KMS-11 (cell line): ENCODE results near the gene KCNAB1.

Experiments used
- H2AFZ ChIP-seq: fragments of 200-600 bp; sonication (generic); 2 replicates; pipeline ENCODE4 v1.6.1; 2016; ENCODE audit warnings: antibody characterized with exemption, mixed run types, low read depth
- H3K27ac ChIP-seq: fragments of 200-600 bp; sonication (generic); 2 replicates; pipeline ENCODE4 v1.6.1; 2016; ENCODE audit warnings: mild to moderate bottlenecking, mixed run types
- H3K27me3 ChIP-seq: fragments of 200-600 bp; sonication (generic); 2 replicates; pipeline ENCODE4 v1.6.1; 2017; ENCODE audit warnings: mild to moderate bottlenecking, low read depth, mixed run types, moderate library complexity; ENCODE audit not compliant: insufficient read depth
- H3K36me3 ChIP-seq: fragments of 200-600 bp; sonication (generic); 2 replicates; pipeline ENCODE4 v1.6.1; 2017; ENCODE audit warnings: mild to moderate bottlenecking, mixed run types; ENCODE audit not compliant: insufficient read depth
- H3K4me1 ChIP-seq: fragments of 200-600 bp; sonication (generic); 2 replicates; pipeline ENCODE4 v1.6.1; 2016; ENCODE audit warnings: mild to moderate bottlenecking, low read depth, mixed run types; ENCODE audit not compliant: poor library complexity, severe bottlenecking
- H3K4me2 ChIP-seq: fragments of 200-600 bp; sonication (generic); 2 replicates; pipeline ENCODE4 v1.7.0; 2016; ENCODE audit warnings: mild to moderate bottlenecking, mixed run types
- H3K4me3 ChIP-seq: fragments of 200-600 bp; sonication (generic); IDR thresholded peaks from 2 replicates; pipeline ENCODE4 v1.6.1; 2017; ENCODE audit warnings: low read depth, low read length, mixed read lengths; ENCODE audit not compliant: insufficient read depth
- H3K79me2 ChIP-seq: fragments of 200-600 bp; sonication (generic); 2 replicates; pipeline ENCODE4 v1.6.1; 2016; ENCODE audit warnings: low read depth, mixed run types; ENCODE audit not compliant: insufficient read depth
- H3K9ac ChIP-seq: fragments of 200-600 bp; sonication (generic); 2 replicates; pipeline ENCODE4 v1.6.1; 2016; ENCODE audit warnings: mild to moderate bottlenecking, mixed run types
- H4K20me1 ChIP-seq: fragments of 200-600 bp; sonication (generic); 2 replicates; pipeline ENCODE4 v1.6.1; 2016; ENCODE audit warnings: mild to moderate bottlenecking, mixed run types; ENCODE audit not compliant: insufficient read depth
- TF ChIP-seq, protein P1 (sequence below): fragments of 200-600 bp; sonication (generic); conservative IDR thresholded peaks from 2 replicates; pipeline ENCODE4 v1.6.1; 2017; ENCODE audit warnings: low read depth, mild to moderate bottlenecking, antibody characterized with exemption, low read length, moderate library complexity, mixed read lengths

The KCNAB1 gene

DNA sequence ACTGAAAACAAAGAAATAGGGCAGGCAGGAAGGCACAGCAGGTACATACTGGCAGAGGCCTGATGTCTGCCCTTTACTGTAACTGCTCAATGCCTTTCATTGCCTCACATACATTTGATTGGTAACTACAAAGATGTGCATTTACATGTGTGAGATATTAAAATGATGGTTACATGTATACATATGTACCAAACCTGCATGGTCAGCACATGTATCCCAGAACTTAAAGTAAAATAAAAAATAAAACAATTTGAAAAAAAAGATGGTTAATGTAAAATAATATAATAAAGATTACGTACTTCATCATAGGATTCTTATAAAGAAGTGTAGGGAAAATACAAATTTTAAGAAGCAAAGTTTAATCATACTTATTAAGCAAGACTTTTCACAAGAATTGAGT lies 419.4 kb downstream of the KCNAB1 start:
- no peaks in the 10 kb centered on the region for H4K20me1 ChIP-seq
- no peak overlapping the region for H2AFZ ChIP-seq
- no peak overlapping the region for H3K4me3 ChIP-seq
- peaks cover 5% of the 10 kb centered on the region; the same call in 1 of the 2 replicates for H3K79me2 ChIP-seq
- H3K4me2 ChIP-seq = no peak overlapping the region
- H3K27me3 ChIP-seq = no peaks in the 10 kb centered on the region
- TF ChIP-seq, protein P1, sequence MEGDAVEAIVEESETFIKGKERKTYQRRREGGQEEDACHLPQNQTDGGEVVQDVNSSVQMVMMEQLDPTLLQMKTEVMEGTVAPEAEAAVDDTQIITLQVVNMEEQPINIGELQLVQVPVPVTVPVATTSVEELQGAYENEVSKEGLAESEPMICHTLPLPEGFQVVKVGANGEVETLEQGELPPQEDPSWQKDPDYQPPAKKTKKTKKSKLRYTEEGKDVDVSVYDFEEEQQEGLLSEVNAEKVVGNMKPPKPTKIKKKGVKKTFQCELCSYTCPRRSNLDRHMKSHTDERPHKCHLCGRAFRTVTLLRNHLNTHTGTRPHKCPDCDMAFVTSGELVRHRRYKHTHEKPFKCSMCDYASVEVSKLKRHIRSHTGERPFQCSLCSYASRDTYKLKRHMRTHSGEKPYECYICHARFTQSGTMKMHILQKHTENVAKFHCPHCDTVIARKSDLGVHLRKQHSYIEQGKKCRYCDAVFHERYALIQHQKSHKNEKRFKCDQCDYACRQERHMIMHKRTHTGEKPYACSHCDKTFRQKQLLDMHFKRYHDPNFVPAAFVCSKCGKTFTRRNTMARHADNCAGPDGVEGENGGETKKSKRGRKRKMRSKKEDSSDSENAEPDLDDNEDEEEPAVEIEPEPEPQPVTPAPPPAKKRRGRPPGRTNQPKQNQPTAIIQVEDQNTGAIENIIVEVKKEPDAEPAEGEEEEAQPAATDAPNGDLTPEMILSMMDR = no peak
- H3K9ac ChIP-seq = no peak overlapping the region
- H3K36me3 ChIP-seq = 0 out of 2 replicates have a peak, but pooled peaks cover 9% of the 10 kb centered on the region
- H3K27ac ChIP-seq = no peak overlapping the region
- H3K4me1 ChIP-seq = peaks cover 17% of the 10 kb centered on the region

DNA sequence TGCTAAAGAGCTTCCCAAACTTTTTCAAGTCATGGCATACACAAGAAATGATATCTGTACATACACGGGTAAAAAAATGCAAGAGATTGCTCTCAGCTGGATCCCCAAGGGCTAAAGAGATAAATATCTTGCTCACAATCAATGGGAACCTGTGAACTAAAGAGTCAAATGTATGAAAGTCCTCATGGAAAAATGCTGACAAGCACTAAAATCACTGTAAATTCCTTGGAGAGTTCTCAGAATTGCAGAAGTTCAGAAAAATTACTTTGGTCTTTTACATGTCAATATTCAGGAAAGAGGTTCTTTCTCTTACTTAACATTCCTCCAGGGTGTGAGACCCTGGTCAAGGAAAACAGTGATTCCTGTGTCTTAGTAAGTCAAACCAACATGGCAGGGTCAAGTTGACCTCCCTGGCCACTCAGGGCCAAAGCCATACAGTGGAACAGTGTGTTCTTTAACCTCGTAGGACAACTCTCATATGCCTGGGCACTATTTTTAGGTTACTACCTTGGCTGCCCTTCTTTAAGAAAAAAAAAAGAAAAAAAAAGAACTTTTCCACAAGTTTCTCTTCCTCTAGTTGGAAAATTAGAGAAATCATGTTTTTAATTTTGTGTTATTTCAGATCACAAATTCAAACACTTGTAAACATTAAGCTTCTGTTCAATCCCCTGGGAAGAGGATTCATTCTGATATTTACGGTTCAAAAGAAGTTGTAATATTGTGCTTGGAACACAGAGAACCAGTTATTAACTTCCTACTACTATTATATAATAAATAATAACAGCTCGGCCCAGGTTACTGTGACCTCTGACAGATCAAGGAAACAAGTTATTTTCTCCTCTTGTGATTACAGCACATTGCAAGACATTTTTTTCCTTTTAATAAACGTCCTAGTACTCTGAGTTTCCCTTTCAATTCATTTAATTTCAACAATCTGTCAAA lies 422.0 kb downstream of the KCNAB1 start:
- Histone ChIP-seq H3K4me2 (no peak overlapping the region), H3K4me3 (no peak overlapping the region), H2AFZ (no peak overlapping the region), H3K9ac (no peak overlapping the region), H3K27ac (peak overlapping the region; percentile 9; the same call in 1 of the 2 replicates), H4K20me1 (no peaks in the 10 kb centered on the region), H3K4me1 (peaks cover 8% of the 10 kb centered on the region), H3K27me3 (no peaks in the 10 kb centered on the region), H3K79me2 (peaks cover 30% of the 10 kb centered on the region; the same call in 1 of the 2 replicates), H3K36me3 (peaks cover 9% of the 10 kb centered on the region; the same call in 1 of the 2 replicates)
- TF ChIP-seq, protein P1 = no peak

DNA sequence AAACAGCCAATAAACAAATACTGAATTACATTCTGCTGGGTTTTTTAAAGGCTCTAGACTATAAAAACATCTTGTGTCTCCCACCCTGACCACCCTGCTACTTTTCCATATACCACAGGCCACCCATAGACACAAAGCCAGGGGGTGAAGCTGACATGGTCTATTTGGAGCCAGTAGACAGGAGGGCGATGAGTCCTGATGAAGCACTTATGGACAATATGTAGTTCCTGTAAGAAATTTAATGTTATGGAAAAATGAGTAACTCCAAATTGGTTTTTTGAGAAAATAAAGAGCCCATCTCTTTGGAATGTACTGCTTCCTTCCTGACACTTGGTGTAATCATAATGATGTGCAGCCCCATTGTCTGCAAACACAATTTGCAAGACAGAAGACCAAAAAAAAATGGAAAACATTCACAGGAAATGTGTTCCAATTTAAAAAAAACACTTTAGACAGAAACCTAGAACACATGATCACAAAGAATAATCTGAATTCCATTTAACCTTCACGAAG lies 422.7 kb downstream of the KCNAB1 start:
- H3K36me3 ChIP-seq = peaks cover 13% of the 10 kb centered on the region; the same call in 1 of the 2 replicates
- H3K79me2 ChIP-seq = peaks cover 37% of the 10 kb centered on the region; the same call in 1 of the 2 replicates
- no peak overlapping the region for H2AFZ ChIP-seq
- 0 out of 2 replicates have a peak overlapping the region, but pooled peaks have one; percentile 9 for H3K27ac ChIP-seq
- H3K4me1 ChIP-seq = peaks cover 12% of the 10 kb centered on the region
- H3K4me3 ChIP-seq = no peak overlapping the region
- TF ChIP-seq, protein P1 = no peak
- H3K27me3 ChIP-seq = no peaks in the 10 kb centered on the region
- H3K4me2 ChIP-seq = no peak overlapping the region
- no peaks in the 10 kb centered on the region for H4K20me1 ChIP-seq
- no peak overlapping the region for H3K9ac ChIP-seq

DNA sequence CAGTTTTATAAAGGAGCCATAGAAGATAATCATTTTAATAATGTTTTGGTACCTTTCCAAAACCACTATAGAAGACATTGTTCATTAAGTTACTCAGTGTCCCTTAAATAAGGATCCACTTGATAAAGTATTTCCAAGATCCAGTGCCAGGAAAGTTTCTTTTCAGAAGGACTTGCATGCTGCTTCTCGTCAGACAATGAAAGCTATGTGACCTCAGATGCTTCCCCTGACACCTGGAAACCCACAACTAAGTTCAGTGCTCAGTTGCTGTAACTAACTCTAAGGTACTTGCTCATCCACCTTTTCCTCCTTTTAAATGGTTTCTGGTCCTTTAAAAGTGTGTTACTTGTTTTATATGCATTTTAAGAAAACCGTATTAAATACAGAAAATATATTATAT lies 427.3 kb downstream of the KCNAB1 start:
- no peaks in the 10 kb centered on the region for H3K27me3 ChIP-seq
- no peaks in the 10 kb centered on the region for H4K20me1 ChIP-seq
- H3K79me2 ChIP-seq = peaks cover 80% of the 10 kb centered on the region
- H3K36me3 ChIP-seq = peaks cover 13% of the 10 kb centered on the region; the same call in 1 of the 2 replicates
- no peak overlapping the region for H3K4me2 ChIP-seq
- no peak overlapping the region for H2AFZ ChIP-seq
- H3K4me1 ChIP-seq = peaks cover 54% of the 10 kb centered on the region
- TF ChIP-seq, protein P1 = no peak
- no peak overlapping the region for H3K27ac ChIP-seq
- no peak overlapping the region for H3K4me3 ChIP-seq
- no peak overlapping the region for H3K9ac ChIP-seq
